Thoracic aorta (tissue), 2 donors: Measurements from ENCODE around the gene MSH2. TPM values are rescaled to one million over a fixed set of nuclear protein-coding genes. Genes with fewer than 3 reads are reported as not detected.
"Not testable (repeated sequence)": the region's sequence is repeated elsewhere in the genome, so short reads cannot be mapped to it uniquely, and the experiment has no call there.

Experiments used
- ATAC-seq: fragments of 150-250 bp; one replicate; pipeline ENCODE4 v1.8.0; 2017; ENCODE audit warnings: low read depth; ENCODE audit not compliant: insufficient number of reproducible peaks, low FRiP score
- DNase-seq: peaks from one replicate; pipeline ENCODE4 v3.0.0-alpha.2; 2020; ENCODE audit warnings: low spot score
- H3K27ac ChIP-seq, 2 donors: fragments of 200-600 bp; sonication (generic); 1 replicate in 1 of 2; 2 replicates in 1 of 2; pipeline ENCODE4 v1.5.1; 2016; ENCODE audit warnings: mild to moderate bottlenecking in 2 of 2, moderate library complexity in 2 of 2
- H3K27me3 ChIP-seq: fragments of 200-600 bp; sonication (generic); replicated peaks from 2 replicates; pipeline ENCODE4 v1.6.0; 2016; ENCODE audit warnings: mild to moderate bottlenecking; ENCODE audit not compliant: insufficient read depth
- H3K36me3 ChIP-seq: fragments of 200-600 bp; sonication (generic); one replicate; pipeline ENCODE4 v1.5.1; 2016
- H3K4me1 ChIP-seq, 2 donors: fragments of 200-600 bp; sonication (generic); 1 replicate in 1 of 2; 2 replicates in 1 of 2; pipeline versions ENCODE4 v1.5.1 to v1.6.0; 2016; ENCODE audit warnings: low read depth in 2 of 2, mild to moderate bottlenecking in 1 of 2; ENCODE audit not compliant: control insufficient read depth in 1 of 2
- H3K4me3 ChIP-seq: fragments of 200-600 bp; sonication (generic); 2 replicates; pipeline ENCODE4 v1.5.1; 2016; ENCODE audit warnings: mild to moderate bottlenecking
- H3K9me3 ChIP-seq: fragments of 200-600 bp; sonication (generic); 2 replicates; pipeline ENCODE4 v1.5.1; 2016
- CTCF ChIP-seq: fragments of 200-600 bp; sonication (generic); IDR thresholded peaks from one replicate; pipeline ENCODE4 v1.5.1; 2019; ENCODE audit warnings: antibody characterized with exemption
- total RNA-seq, 2 donors: library from RNA; depleted of rRNA; stranded (reverse); fragments of >200 nt; gene quantifications; one replicate each; pipeline versions ENCODE4 v1.1.0 to v1.2.3, GENCODE V29; 2016

MSH2 gene
- total RNA-seq, 2 donors from 2014 or later, result 4.7 to 9.6 TPM

- Histone ChIP-seq H3K27me3 (no peaks in the 10 kb centered on the region), H3K4me3 (no peak overlapping the region), H3K36me3 (no peaks in the 10 kb centered on the region), H3K9me3 (peaks cover 3% of the 10 kb centered on the region), H3K27ac (no peak overlapping the region), H3K4me1 (no peaks in the 10 kb centered on the region)
- ATAC-seq (no peak), DNase-seq (no peak)
- TF ChIP-seq CTCF, result no peak
These were observed 95.0 kb downstream of the MSH2 start for GRCh38 chr2:47497843-47498460.

- TF ChIP-seq CTCF, result no peak
- H3K9me3 ChIP-seq, result peaks cover 3% of the 10 kb centered on the region
- no peaks in the 10 kb centered on the region for H3K27me3 ChIP-seq
- H3K36me3 ChIP-seq, result no peaks in the 10 kb centered on the region
- no peaks in the 10 kb centered on the region for H3K4me1 ChIP-seq
- no peak overlapping the region for H3K27ac ChIP-seq
- ATAC-seq, result no peak
- no peak overlapping the region for H3K4me3 ChIP-seq
- DNase-seq, result no peak
These were observed 96.1 kb downstream of the MSH2 start for GRCh38 chr2:47499093-47499492.

GRCh38 chr2:47499621-47500309, 96.8 kb downstream of the MSH2 start:
- ATAC-seq (no peak), DNase-seq (no peak)
- TF ChIP-seq CTCF, result no peak

GRCh38 chr2:47501374-47502200, 98.6 kb downstream of the MSH2 start:
- no peak for DNase-seq
- no peaks in the 10 kb centered on the region for H3K27me3 ChIP-seq
- no peaks in the 10 kb centered on the region for H3K4me1 ChIP-seq
- no peaks in the 10 kb centered on the region for H3K36me3 ChIP-seq
- no peak overlapping the region for H3K4me3 ChIP-seq
- no peak for ATAC-seq
- H3K27ac ChIP-seq, result no peak overlapping the region
- H3K9me3 ChIP-seq, result peaks cover 3% of the 10 kb centered on the region
- TF ChIP-seq CTCF, result no peak

More at GRCh38 chr2:47499621-47500309, 96.8 kb downstream of the MSH2 start:
- Histone ChIP-seq H3K4me3 (no peak overlapping the region), H3K9me3 (peaks cover 3% of the 10 kb centered on the region), H3K27me3 (no peaks in the 10 kb centered on the region), H3K36me3 (no peaks in the 10 kb centered on the region), H3K27ac (no peak overlapping the region), H3K4me1 (no peaks in the 10 kb centered on the region)

- not testable (repeated sequence) for DNase-seq, H3K4me1 ChIP-seq, H3K9me3 ChIP-seq, ATAC-seq, H3K27ac ChIP-seq, H3K27me3 ChIP-seq, H3K4me3 ChIP-seq, H3K36me3 ChIP-seq
These were observed 99.5 kb downstream of the MSH2 start for GRCh38 chr2:47502498-47502897.
